ENCODE results near the gene COX15.
"Not testable (repeated sequence)": the region's sequence is repeated elsewhere in the genome, so short reads cannot be mapped to it uniquely, and the experiment has no call there.

COX15 gene

DNA sequence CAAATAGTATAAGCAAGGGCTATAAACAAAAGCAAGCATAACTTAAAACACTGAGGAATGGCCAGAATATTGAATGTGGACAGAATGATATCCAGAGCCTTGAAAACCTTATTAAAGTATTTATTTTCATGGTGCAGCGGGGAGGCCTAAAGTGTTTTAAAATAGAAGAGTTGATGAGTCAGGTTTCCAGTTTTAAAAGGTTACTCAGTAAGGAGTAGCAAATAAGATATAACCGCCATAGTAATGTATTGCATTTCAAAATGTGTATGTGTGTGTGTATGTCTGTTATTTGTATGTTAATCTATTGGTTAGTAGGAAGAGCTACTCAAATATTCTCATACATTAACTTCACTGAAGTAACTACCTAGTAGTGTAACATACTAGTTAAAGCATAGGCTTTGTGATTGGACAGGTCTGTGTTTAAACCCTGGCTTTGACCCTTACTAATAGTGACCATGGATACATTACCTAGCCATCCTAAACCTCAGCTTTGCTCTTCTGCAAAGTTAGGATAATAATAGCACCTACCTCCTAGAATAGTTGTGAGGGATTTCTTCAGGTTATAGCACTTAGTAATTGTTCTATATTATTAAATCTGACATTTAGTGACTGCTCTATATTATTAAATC, 17.0 kb upstream of the COX15 start:
- no peak overlapping the region for H2BK5ac ChIP-seq (ENCODE audit: low read depth, low read length, poor library complexity)
- H3K79me1 ChIP-seq (ENCODE audit: low read length) = no peaks in the 10 kb centered on the region
- H3K4me1 ChIP-seq (ENCODE audit: control insufficient read depth in 1 of 2, insufficient read depth in 2 of 2, low read length in 2 of 2) = no peaks in the 10 kb centered on the region
- no peaks in the 10 kb centered on the region for H3K9me3 ChIP-seq (ENCODE audit: insufficient read depth, low read depth, low read length)
- H4K12ac ChIP-seq (ENCODE audit: low read depth, low read length) = no peak overlapping the region
- no peak overlapping the region for H3K27ac ChIP-seq (ENCODE audit: low read depth, low read length)
- H4K91ac ChIP-seq (ENCODE audit: low read depth, low read length) = no peak overlapping the region
- no peak overlapping the region for H3K9ac ChIP-seq (ENCODE audit: low read length)
- no peak overlapping the region for H3K23ac ChIP-seq (ENCODE audit: low read length)
- H4K8ac ChIP-seq (ENCODE audit: low read depth, low read length) = no peak overlapping the region
- H3K4me3 ChIP-seq (ENCODE audit: low read depth, low read length) = no peak overlapping the region
- DNase-seq = no peak
- H3K18ac ChIP-seq (ENCODE audit: low read length) = no peak overlapping the region
- no peaks in the 10 kb centered on the region for H3K27me3 ChIP-seq (ENCODE audit: insufficient read depth, low read length)
- H3K14ac ChIP-seq (ENCODE audit: low read length) = no peak overlapping the region
- H2AFZ ChIP-seq (ENCODE audit: insufficient read depth, low read length, poor library complexity) = no peak overlapping the region
- H3K4me2 ChIP-seq (ENCODE audit: low read length) = no peak overlapping the region
- H2AK5ac ChIP-seq (ENCODE audit: low read length) = no peak overlapping the region
- H2BK12ac ChIP-seq (ENCODE audit: low read length) = no peak overlapping the region
- no peak overlapping the region for H2BK120ac ChIP-seq (ENCODE audit: insufficient read depth, low read length, poor library complexity)
- no peaks in the 10 kb centered on the region for H3K79me2 ChIP-seq (ENCODE audit: control insufficient read depth, insufficient read depth, low read length, poor library complexity)
- WGBS (ENCODE audit: extremely low coverage, insufficient coverage, insufficient read length) = no CpG with 5 or more reads among the region's 2 CpGs
- H3K36me3 ChIP-seq (ENCODE audit: control insufficient read depth in 1 of 2, insufficient read depth in 2 of 2, low read length in 2 of 2) = peaks cover 9 to 14% of the 10 kb centered on the region in 2 experiments
- H3K4ac ChIP-seq (ENCODE audit: low read depth, low read length) = no peak overlapping the region

DNA sequence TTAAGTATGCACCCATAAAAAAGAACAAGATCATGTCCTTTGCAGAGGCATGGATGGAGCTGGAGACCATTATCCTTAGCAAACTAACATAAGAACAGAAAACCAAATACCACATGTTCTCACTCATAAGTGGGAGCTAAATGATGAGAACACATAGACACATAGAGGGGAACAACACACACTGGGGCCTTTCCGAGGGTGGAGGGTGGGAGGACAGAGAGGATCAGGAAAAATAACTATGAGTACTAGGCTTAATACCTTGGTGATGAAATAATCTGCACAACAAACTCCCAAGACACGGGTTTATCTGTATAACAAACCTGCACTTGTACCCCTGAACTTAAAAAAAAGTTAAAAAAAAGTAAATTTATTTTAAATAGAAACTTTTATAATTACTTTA, 14.2 kb upstream of the COX15 start:
- H3K4ac ChIP-seq (ENCODE audit: low read depth, low read length) = not testable (repeated sequence)

DNA sequence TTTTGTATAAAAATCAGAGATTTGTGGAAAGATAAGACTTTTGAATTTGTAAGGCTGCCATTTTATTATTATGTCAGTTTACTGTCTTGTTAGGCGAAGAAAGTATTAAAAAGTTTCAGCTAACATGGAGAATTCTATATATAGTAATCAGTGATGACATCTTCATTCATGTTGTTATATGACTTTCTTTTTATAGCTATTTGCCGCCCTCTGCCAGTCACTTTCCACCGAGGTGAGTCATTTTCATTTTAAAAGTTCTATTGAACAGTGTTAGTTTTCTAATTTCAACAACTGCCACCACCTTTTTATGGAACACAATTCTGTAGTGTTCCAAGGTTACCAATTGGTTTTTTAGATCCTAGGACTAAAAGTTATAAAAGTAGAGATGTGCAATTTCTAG, 11.9 kb upstream of the COX15 start:
- no peak overlapping the region for H4K12ac ChIP-seq (ENCODE audit: low read depth, low read length)
- no CpG with 5 or more reads among the region's 3 CpGs for WGBS (ENCODE audit: extremely low coverage, insufficient coverage, insufficient read length)
- no peaks in the 10 kb centered on the region for H3K9me3 ChIP-seq (ENCODE audit: insufficient read depth, low read depth, low read length)
- no peak overlapping the region for H4K8ac ChIP-seq (ENCODE audit: low read depth, low read length)
- H3K23ac ChIP-seq (ENCODE audit: low read length) = no peak overlapping the region
- no peak overlapping the region for H4K91ac ChIP-seq (ENCODE audit: low read depth, low read length)
- no peaks in the 10 kb centered on the region for H3K27me3 ChIP-seq (ENCODE audit: insufficient read depth, low read length)
- H3K14ac ChIP-seq (ENCODE audit: low read length) = no peak overlapping the region
- H2AK5ac ChIP-seq (ENCODE audit: low read length) = no peak overlapping the region
- no peak for DNase-seq
- H3K4ac ChIP-seq (ENCODE audit: low read depth, low read length) = no peak overlapping the region
- no peak overlapping the region for H3K27ac ChIP-seq (ENCODE audit: low read depth, low read length)
- H2BK12ac ChIP-seq (ENCODE audit: low read length) = no peak overlapping the region
- no peak overlapping the region for H3K4me2 ChIP-seq (ENCODE audit: low read length)
- no peak overlapping the region for H2BK5ac ChIP-seq (ENCODE audit: low read depth, low read length, poor library complexity)
- H2AFZ ChIP-seq (ENCODE audit: insufficient read depth, low read length, poor library complexity) = no peak overlapping the region
- H3K79me1 ChIP-seq (ENCODE audit: low read length) = no peaks in the 10 kb centered on the region
- H3K4me1 ChIP-seq (ENCODE audit: control insufficient read depth in 1 of 2, insufficient read depth in 2 of 2, low read length in 2 of 2) = no peaks in the 10 kb centered on the region
- H3K4me3 ChIP-seq (ENCODE audit: low read depth, low read length) = no peak overlapping the region
- no peak overlapping the region for H2BK120ac ChIP-seq (ENCODE audit: insufficient read depth, low read length, poor library complexity)
- no peak overlapping the region for H3K18ac ChIP-seq (ENCODE audit: low read length)
- no peaks in the 10 kb centered on the region for H3K79me2 ChIP-seq (ENCODE audit: control insufficient read depth, insufficient read depth, low read length, poor library complexity)
- peaks cover 9 to 13% of the 10 kb centered on the region in 2 experiments for H3K36me3 ChIP-seq (ENCODE audit: control insufficient read depth in 1 of 2, insufficient read depth in 2 of 2, low read length in 2 of 2)
- no peak overlapping the region for H3K9ac ChIP-seq (ENCODE audit: low read length)

More for the DNA sequence above, 14.2 kb upstream of the COX15 start:
- H4K12ac ChIP-seq (ENCODE audit: low read depth, low read length); H3K27ac ChIP-seq (ENCODE audit: low read depth, low read length); H3K27me3 ChIP-seq (ENCODE audit: insufficient read depth, low read length); H3K18ac ChIP-seq (ENCODE audit: low read length); H2BK120ac ChIP-seq (ENCODE audit: insufficient read depth, low read length, poor library complexity); H2AK5ac ChIP-seq (ENCODE audit: low read length); H3K4me2 ChIP-seq (ENCODE audit: low read length); H3K9ac ChIP-seq (ENCODE audit: low read length); H3K4me1 ChIP-seq (ENCODE audit: control insufficient read depth in 1 of 2, insufficient read depth in 2 of 2, low read length in 2 of 2); H3K23ac ChIP-seq (ENCODE audit: low read length); H3K4me3 ChIP-seq (ENCODE audit: low read depth, low read length); H4K91ac ChIP-seq (ENCODE audit: low read depth, low read length); H2BK12ac ChIP-seq (ENCODE audit: low read length); H3K14ac ChIP-seq (ENCODE audit: low read length); H3K79me1 ChIP-seq (ENCODE audit: low read length); H2AFZ ChIP-seq (ENCODE audit: insufficient read depth, low read length, poor library complexity); H3K79me2 ChIP-seq (ENCODE audit: control insufficient read depth, insufficient read depth, low read length, poor library complexity); H3K9me3 ChIP-seq (ENCODE audit: insufficient read depth, low read depth, low read length); DNase-seq; H2BK5ac ChIP-seq (ENCODE audit: low read depth, low read length, poor library complexity); H4K8ac ChIP-seq (ENCODE audit: low read depth, low read length): not testable (repeated sequence)
- H3K36me3 ChIP-seq (ENCODE audit: control insufficient read depth in 1 of 2, insufficient read depth in 2 of 2, low read length in 2 of 2) = peaks cover 9 to 13% of the 10 kb centered on the region in 2 experiments
- no CpG with 5 or more reads among the region's 2 CpGs for WGBS (ENCODE audit: extremely low coverage, insufficient coverage, insufficient read length)

DNA sequence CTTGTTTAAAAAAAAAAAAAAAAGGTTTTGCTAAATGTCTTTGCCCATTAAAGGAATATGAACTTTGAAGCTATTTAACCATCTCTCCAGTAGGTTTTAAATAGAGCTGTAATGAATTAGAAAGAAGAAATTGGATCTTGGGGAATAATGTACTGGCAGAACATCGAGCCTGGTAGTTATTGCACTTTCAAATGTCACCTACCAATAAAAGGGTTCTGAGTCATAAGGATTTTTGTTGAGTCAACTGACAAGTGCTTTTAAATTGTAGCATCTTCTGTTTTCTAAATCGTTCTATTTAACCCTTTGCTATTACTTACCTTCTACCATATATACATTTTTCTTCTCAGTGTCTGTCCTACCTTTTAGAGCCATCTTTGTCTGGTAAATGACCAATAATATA, 10.8 kb upstream of the COX15 start:
- no peaks in the 10 kb centered on the region for H3K79me1 ChIP-seq (ENCODE audit: low read length)
- H3K4me2 ChIP-seq (ENCODE audit: low read length) = no peak overlapping the region
- no peak overlapping the region for H2BK5ac ChIP-seq (ENCODE audit: low read depth, low read length, poor library complexity)
- H3K9ac ChIP-seq (ENCODE audit: low read length) = no peak overlapping the region
- peaks cover 9 to 13% of the 10 kb centered on the region in 2 experiments for H3K36me3 ChIP-seq (ENCODE audit: control insufficient read depth in 1 of 2, insufficient read depth in 2 of 2, low read length in 2 of 2)
- H2BK120ac ChIP-seq (ENCODE audit: insufficient read depth, low read length, poor library complexity) = no peak overlapping the region
- no peaks in the 10 kb centered on the region for H3K79me2 ChIP-seq (ENCODE audit: control insufficient read depth, insufficient read depth, low read length, poor library complexity)
- no peaks in the 10 kb centered on the region for H3K9me3 ChIP-seq (ENCODE audit: insufficient read depth, low read depth, low read length)
- H4K91ac ChIP-seq (ENCODE audit: low read depth, low read length) = no peak overlapping the region
- no peak overlapping the region for H4K8ac ChIP-seq (ENCODE audit: low read depth, low read length)
- no peaks in the 10 kb centered on the region for H3K27me3 ChIP-seq (ENCODE audit: insufficient read depth, low read length)
- no peak overlapping the region for H3K18ac ChIP-seq (ENCODE audit: low read length)
- no peak overlapping the region for H3K23ac ChIP-seq (ENCODE audit: low read length)
- H2AK5ac ChIP-seq (ENCODE audit: low read length) = no peak overlapping the region
- H2AFZ ChIP-seq (ENCODE audit: insufficient read depth, low read length, poor library complexity) = no peak overlapping the region
- H3K4ac ChIP-seq (ENCODE audit: low read depth, low read length) = no peak overlapping the region
- no peak overlapping the region for H3K14ac ChIP-seq (ENCODE audit: low read length)
- H3K27ac ChIP-seq (ENCODE audit: low read depth, low read length) = no peak overlapping the region
- DNase-seq = no peak
- H4K12ac ChIP-seq (ENCODE audit: low read depth, low read length) = no peak overlapping the region
- no CpG with 5 or more reads among the region's 2 CpGs for WGBS (ENCODE audit: extremely low coverage, insufficient coverage, insufficient read length)
- no peaks in the 10 kb centered on the region for H3K4me1 ChIP-seq (ENCODE audit: control insufficient read depth in 1 of 2, insufficient read depth in 2 of 2, low read length in 2 of 2)
- H2BK12ac ChIP-seq (ENCODE audit: low read length) = no peak overlapping the region
- no peak overlapping the region for H3K4me3 ChIP-seq (ENCODE audit: low read depth, low read length)
